Hair follicular keratinocyte (primary cell): Measurements from ENCODE around the gene FCRL1. TPM values are rescaled to one million over a fixed set of nuclear protein-coding genes. Genes with fewer than 3 reads are reported as not detected.

Source experiments
- total RNA-seq: library from RNA; depleted of rRNA; stranded (reverse); fragments of >200 nt; gene quantifications from 2 replicates; pipeline ENCODE4 v1.2.3, GENCODE V29; 2015

FCRL1 gene
- not detected in 2 replicates for total RNA-seq

GRCh38 chr1:157819896-157820295, at the start of gene FCRL1:
Gene FCRL1, minus strand, starts transcription at chr1:157820120. Its CDS starts 83 bp downstream, at chr1:157820037.

DNA sequence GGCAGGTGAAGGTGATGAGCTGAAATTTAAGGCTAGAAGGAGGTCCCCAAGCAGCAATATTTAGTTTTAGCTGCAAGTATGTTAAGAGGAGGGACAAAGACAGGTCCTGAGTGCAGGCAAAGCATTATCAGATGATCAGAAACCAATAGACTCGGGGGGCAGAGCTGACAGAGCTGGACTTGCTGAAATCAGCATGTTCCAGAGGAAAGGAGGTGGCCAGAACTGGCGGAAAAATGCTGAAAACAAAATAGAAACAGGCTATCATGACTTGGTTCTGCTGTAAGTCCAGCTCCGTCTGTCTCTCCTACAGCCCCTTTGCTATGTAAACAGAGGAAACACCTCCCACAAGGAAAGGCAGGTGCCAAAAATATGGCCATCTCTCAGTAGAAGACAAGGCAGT, 21.8 kb upstream of the FCRL1 start, which contains the start of gene CD5L:
TSS of gene CD5L (minus strand) at position 101 of the 400 bp plus-strand sequence. CDS start 107 bp downstream, outside the sequence.

DNA sequence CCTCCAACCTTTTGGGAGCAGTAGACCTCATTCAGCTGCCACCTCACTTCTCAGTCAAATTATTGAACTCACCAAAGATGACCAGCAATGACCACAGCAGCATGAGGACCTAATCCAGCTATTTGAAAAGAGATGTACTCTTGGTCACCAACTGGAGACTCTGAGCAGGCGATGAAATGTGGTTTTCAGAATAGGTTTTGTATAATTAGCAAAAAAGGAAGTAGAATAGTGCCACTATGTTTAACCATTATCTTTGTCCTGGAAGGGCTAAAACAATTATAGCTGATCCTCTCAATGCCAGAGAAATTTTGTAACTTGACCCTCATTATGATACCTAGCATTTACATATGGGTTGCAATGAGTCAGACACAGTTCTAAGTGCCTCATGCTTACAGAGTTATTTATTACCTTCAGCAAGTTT, 42.9 kb downstream of the FCRL1 start, which contains the start of gene FCRL2:
TSS of gene FCRL2 (minus strand) at position 162 of the 421 bp plus-strand sequence. CDS start at position 103, 59 bp downstream.

Other genes with a start within 250 kb of the FCRL1 start
- not detected in 2 replicates for gene FCRL4, start 222.0 kb downstream of the FCRL1 start, total RNA-seq
- gene FCRL3, start 119.4 kb downstream of the FCRL1 start, total RNA-seq, result not detected in 2 replicates
- not detected in 2 replicates for gene FCRL2, start 43.0 kb downstream of the FCRL1 start, total RNA-seq
- not detected in 2 replicates for gene CD5L, start 21.7 kb upstream of the FCRL1 start, total RNA-seq
- 106 and 128 TPM in 2 replicates for gene KIRREL1, start 173.5 kb upstream of the FCRL1 start, total RNA-seq